ENCODE measurements around the gene SLC2A11.

DNA sequence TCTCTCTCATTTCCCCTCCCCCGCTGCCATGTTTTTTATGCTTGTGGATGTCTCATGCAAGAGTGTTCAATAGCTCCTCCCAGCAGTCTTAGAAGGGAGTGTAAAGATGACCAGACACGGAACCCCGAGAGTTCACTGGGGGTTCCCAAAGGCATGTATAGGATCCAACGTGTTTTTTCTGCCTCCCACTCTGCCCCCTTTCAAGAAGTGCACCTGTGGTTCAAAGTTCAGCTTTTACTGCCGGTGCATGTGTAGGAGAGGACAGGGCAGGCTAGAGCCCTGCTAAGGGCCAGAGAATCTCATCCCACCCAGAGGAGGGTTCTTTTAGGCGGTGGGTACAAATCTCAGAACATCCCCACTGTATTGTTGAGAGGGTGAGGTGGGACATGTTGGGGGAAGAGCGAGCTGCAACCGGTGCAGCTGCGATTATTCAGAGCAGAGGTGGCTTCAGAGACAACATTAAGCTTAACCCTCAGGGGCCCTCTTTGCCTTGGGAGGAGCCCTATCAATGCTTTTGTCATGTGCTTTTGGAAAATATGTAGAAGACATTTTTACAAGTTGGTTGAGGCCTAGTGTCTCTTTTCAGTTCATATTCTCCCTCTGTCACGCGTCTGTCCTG, 51.0 kb downstream of the SLC2A11 start:
- TF ChIP-seq, protein P1, sequence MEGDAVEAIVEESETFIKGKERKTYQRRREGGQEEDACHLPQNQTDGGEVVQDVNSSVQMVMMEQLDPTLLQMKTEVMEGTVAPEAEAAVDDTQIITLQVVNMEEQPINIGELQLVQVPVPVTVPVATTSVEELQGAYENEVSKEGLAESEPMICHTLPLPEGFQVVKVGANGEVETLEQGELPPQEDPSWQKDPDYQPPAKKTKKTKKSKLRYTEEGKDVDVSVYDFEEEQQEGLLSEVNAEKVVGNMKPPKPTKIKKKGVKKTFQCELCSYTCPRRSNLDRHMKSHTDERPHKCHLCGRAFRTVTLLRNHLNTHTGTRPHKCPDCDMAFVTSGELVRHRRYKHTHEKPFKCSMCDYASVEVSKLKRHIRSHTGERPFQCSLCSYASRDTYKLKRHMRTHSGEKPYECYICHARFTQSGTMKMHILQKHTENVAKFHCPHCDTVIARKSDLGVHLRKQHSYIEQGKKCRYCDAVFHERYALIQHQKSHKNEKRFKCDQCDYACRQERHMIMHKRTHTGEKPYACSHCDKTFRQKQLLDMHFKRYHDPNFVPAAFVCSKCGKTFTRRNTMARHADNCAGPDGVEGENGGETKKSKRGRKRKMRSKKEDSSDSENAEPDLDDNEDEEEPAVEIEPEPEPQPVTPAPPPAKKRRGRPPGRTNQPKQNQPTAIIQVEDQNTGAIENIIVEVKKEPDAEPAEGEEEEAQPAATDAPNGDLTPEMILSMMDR (IDR thresholded peaks at IDR 0.05) = no peak
- no peak for TF ChIP-seq POLR2A (IDR thresholded peaks at IDR 0.05)
